Stimulated activated CD4-positive, alpha-beta T cell treated with anti-CD3 and anti-CD28 coated beads, Interleukin-4, amount 100 ng/mL, for 48 hours (primary cell): ENCODE data around the gene NCOR2.

Source experiments
- DNase-seq, 2 donors: peaks; one replicate each; pipeline ENCODE4 v3.0.0-alpha.2; 2020; ENCODE audit warnings: low read depth in 2 of 2

Gene NCOR2

GRCh38 chr12:124559182-124560017 lies 8.0 kb downstream of the NCOR2 start:
- DNase-seq = no peak

DNA sequence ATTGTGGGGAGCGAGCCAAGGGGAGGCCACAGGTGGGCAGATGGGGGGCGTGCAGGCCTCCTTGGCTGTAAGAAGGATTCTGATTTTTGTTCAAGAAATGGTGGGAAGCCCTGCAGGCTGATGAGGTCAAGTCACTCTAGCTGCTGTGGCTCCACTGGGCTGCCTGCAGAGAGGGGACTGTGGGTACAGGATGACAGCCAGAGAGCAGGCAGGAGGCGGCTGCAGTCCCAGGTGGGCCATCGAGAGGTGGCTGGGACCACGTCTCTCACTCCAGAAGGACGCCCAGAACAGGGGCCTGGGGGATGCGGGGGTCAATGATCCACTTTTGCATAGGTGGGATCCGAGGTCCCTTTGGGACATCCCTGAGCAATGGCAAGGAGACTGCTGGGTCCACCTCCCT lies 9.1 kb downstream of the NCOR2 start:
- DNase-seq = no peak

- DNase-seq = no peak
Observed at GRCh38 chr12:124557518-124558223, 9.7 kb downstream of the NCOR2 start.

GRCh38 chr12:124556896-124557501 lies 10.4 kb downstream of the NCOR2 start:
- DNase-seq = no peak

GRCh38 chr12:124556074-124556466 lies 11.3 kb downstream of the NCOR2 start:
- no peak for DNase-seq

DNA sequence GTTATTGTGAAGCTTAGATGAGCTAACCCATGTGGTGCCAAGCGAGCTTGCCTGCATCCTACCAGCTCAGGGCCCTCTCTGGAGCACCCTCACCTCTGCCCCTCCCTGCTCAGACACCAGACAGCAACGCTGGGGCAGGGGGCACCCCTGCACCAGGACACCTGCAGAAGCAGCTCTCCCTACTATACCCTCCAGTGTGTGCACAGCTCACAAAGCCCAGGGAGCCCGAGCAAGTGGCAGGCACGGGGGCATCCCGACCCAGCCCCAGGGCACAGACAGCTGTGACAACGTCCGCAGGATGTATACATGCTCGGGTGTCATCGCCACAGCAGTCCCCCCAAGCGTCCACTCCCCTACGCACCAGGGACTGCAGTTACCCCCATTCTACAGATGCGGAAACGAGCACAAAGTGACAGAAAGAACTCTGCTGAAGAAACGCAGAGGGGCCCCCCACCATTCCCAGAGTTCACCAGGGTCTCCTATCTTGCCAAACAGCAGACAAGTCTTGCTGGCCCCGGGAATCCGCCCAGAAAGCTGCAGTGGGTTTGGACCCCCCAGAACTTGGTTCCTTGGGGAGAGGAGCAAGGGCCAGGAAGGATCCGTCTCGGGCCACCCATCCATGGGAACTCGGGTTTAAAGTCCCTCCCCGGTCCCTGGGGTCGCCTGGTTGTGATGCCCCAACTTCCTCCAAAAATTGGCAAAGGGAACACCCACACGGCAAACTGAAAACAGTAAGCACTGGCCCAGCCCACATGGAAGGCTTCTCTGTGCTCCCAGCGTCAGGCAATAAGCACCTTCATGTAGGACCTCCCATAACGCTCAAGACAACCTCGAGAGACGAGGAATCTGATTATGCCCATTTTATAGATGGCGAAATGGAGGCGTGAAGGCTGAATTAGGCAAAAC lies 12.0 kb downstream of the NCOR2 start:
- no peak for DNase-seq

DNA sequence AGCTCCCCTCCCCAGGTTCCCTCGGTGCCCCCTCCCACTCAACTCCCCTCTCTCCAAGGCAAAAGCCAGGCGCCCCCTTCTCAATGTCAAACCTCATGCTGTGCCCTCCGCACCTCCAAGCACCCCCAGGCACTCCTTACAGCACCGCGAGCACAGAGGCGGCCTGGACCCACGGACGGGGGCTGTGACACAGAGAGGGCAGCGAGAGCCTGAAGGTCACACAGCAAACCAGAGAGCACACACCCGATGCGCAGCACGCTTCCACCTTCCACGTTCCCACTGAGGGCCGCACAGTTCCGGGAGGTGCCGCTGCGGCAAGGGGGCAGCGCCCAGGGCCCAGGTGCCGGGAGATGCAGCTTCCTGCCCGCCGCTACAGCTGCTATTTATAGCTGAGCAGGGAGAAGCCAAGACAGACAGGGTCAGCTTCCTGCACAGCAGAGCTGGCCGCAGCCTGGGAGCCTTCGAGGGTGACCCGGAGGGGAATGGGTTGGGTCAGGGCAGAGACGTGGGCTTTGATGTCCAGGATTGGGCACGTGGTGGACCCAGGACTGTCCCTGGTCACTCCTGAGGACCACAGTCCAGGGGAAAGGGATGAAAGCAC lies 12.9 kb downstream of the NCOR2 start:
- DNase-seq = no peak

DNA sequence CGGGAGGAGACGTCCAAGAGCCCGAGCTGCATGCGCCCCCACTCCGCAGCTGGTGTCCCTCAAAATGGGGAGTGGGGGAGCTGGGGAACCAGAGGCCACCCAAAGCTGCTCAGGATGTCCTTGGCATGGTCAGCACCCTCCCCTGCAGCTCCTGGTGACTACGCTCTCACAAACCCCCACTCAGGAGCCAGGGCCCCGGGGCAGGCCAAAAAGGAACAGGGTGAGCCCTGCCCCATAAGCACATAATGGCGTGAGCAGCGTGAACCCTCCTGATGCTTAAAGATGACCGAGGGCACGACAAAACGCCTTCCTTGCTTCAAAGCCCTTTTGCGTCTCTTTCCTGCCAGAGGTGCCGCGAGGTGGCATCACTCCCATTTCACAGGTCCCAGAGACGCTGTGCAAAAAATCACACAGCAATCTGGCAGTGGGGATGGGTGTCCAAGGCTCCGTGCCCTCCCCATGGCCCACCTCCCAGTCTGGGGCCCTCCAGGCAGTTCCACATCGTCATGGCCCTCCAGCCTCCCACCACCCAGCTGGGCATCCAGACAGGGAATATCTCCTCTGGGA lies 13.5 kb downstream of the NCOR2 start:
- no peak for DNase-seq

GRCh38 chr12:124551268-124552144 lies 15.9 kb downstream of the NCOR2 start:
- DNase-seq = no peak

DNA sequence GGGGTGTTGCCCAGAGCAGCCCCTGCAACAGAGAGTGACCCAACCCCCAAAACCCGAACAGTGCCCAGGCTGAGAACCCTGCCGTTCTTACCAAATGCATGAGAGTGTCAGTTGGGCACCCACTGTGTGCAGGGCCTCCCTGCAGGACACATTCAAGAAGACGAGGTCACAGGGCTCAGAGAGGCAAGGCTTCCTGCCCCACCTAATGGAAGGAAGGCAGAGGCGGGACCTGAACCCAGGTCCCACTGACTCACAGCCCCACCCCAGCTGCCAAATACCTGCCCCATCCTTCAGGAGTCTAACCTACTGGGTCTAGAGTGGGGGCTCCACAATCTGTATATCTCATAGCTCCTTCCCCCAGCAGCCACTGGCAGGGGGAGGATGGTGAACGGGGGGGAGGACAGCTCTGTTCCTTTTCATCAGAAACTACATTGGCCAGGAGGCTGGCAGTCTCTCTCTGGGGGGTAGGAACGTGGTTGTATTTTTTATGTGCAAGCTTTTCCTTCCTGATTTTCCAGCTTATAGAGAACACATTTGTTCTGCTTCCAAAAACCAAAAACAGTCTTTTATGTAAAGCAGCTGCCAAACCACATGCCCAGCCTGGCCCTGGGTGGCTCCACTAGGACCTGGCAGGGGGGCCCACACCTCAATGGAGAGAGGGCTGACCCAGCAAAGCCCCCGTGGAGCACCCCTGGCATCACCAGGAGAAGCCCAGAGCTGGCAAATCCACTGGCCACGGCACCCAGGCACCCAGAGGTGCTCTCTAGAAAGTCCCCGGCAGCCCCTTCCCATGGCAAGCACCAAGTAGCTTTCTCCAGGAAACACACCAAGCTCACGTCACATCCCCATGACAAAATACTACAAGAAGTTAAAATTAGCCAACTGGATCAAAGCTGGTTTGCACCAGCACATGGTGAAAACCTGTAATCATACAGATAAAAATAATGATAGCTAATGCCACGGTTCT lies 17.0 kb downstream of the NCOR2 start:
- DNase-seq = no peak

DNA sequence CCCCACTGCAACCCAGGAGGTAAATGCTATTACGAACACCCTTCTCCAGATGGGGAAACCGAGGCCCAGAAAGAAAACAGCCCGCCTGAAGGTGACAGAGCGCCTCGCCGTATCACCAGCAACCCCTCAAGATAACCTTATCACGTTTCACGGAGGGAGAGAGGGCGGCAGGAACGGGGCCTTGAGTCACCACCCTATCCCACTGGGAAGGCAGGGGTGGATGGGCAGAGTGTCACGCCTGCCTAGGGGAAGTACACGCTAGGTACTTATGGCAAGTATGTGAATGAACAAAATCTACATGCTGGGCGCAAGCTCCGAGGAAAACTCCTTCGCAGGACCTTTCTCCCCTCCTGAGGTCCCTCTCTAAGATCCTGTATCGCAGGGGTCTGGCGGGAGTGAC lies 17.8 kb downstream of the NCOR2 start:
- no peak for DNase-seq

GRCh38 chr12:124548854-124549378 lies 18.5 kb downstream of the NCOR2 start:
- DNase-seq = peak; percentile 23 to 25

DNA sequence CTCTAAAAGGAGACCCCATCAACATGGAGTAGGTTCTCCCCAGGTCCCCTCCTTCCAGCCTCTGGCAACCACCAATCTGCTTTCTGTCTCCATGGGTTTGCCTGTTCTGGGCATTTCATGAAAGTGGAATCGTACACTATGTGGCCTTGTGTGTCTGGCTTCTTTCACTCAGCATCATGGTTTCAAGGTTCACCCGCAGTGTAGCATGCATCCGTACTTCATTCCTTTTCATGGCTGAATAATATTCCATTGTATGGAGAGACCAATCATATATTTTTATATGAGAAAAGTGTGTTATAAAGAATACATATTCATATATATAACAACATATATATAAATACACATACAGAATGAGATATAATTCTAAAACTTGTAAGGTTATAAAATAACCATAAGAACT lies 19.8 kb downstream of the NCOR2 start:
- no peak for DNase-seq

GRCh38 chr12:124545508-124546418 lies 21.6 kb downstream of the NCOR2 start:
- DNase-seq = peak; percentile 54 to 62

- no peak for DNase-seq
Observed at GRCh38 chr12:124544983-124545382, 22.4 kb downstream of the NCOR2 start.

GRCh38 chr12:124544311-124544970 lies 23.0 kb downstream of the NCOR2 start:
- DNase-seq = no peak
